NCI-H524 (cell line): ENCODE data around the gene TMED9.

Experiments used
- DNase-seq, 2 experiments: peaks; one replicate each; lab custom pipeline; 2025; lab: John Stamatoyannopoulos, UW

TMED9 gene

GRCh38 chr5:177578316-177578715 lies 13.7 kb upstream of the TMED9 start:
- no peak for DNase-seq

GRCh38 chr5:177588413-177588909 lies 3.5 kb upstream of the TMED9 start:
- DNase-seq, result no peak

- no peak for DNase-seq
Observed at GRCh38 chr5:177590406-177590805, 1.6 kb upstream of the TMED9 start.

GRCh38 chr5:177591690-177592009 lies 353 bp upstream of the TMED9 start:
- DNase-seq, result no peak

GRCh38 chr5:177592905-177593304 lies 902 bp downstream of the TMED9 start:
- no peak for DNase-seq

DNA sequence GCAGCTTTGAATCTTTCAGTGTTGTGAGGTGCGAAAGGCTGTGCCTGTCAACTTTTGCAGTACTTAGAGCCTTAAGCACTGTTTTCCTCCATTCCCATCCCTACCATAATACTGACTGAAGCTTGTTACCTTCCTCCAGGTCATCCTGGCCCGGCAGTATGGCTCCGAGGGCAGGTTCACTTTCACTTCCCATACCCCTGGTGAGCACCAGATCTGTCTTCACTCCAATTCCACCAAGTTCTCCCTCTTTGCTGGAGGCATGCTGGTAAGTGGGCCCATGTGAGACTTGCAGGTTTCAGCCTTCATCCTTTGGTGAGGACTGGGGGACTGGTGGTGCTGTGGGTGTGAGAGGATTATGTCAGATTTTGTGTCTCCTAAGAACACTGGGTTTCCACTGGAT lies 1.5 kb downstream of the TMED9 start:
- no peak for DNase-seq

DNA sequence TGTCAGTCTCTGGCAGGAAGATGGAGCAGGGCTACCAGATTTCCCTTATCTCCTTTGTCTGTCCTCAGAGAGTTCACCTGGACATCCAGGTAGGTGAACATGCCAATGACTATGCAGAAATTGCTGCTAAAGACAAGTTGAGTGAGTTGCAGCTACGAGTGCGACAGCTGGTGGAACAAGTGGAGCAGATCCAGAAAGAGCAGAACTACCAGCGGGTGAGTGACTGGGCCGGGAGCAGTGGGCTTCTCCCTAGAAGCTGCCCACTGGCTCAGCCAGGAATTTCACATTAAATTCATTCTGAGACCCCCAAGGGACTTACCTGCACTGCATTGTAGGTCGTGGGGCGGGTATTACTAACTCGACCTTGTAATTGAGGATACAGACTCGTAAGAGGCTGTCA lies 2.1 kb downstream of the TMED9 start:
- no peak for DNase-seq

- DNase-seq, result no peak
Observed at GRCh38 chr5:177595026-177595585, 3.1 kb downstream of the TMED9 start.

- no peak for DNase-seq
Observed at GRCh38 chr5:177595991-177596774, 4.2 kb downstream of the TMED9 start.

- no peak for DNase-seq
Observed at GRCh38 chr5:177596775-177597238, 4.8 kb downstream of the TMED9 start.

DNA sequence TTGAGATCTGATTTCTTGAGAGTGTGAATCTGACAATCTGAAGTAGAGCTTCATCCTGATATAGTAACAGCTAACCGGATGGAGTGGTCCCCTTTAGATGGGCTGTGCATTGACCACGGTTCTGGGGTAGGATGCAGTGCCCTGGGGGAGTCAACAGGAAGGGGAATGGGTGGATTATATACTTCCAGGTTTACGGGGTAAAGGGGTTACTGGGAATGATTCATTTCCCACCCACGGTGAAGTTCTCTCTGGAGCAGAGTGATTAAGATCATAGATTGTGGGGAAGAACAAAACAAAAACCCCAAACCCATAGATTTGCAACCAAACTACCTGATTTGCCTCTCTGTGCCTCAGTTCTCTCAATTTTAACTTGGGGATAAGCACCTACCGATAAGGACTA lies 6.5 kb downstream of the TMED9 start:
- DNase-seq, result no peak

GRCh38 chr5:177599731-177600507 lies 7.9 kb downstream of the TMED9 start, which contains the start of gene B4GALT7:
Gene B4GALT7 (plus strand): TSS chr5:177600132. CDS start chr5:177600211, 79 bp downstream.
- peak; percentile 10 to 73 for DNase-seq

GRCh38 chr5:177600508-177601018 lies 8.6 kb downstream of the TMED9 start:
- DNase-seq, result no peak

GRCh38 chr5:177601126-177601525 lies 9.1 kb downstream of the TMED9 start:
- DNase-seq, result no peak

DNA sequence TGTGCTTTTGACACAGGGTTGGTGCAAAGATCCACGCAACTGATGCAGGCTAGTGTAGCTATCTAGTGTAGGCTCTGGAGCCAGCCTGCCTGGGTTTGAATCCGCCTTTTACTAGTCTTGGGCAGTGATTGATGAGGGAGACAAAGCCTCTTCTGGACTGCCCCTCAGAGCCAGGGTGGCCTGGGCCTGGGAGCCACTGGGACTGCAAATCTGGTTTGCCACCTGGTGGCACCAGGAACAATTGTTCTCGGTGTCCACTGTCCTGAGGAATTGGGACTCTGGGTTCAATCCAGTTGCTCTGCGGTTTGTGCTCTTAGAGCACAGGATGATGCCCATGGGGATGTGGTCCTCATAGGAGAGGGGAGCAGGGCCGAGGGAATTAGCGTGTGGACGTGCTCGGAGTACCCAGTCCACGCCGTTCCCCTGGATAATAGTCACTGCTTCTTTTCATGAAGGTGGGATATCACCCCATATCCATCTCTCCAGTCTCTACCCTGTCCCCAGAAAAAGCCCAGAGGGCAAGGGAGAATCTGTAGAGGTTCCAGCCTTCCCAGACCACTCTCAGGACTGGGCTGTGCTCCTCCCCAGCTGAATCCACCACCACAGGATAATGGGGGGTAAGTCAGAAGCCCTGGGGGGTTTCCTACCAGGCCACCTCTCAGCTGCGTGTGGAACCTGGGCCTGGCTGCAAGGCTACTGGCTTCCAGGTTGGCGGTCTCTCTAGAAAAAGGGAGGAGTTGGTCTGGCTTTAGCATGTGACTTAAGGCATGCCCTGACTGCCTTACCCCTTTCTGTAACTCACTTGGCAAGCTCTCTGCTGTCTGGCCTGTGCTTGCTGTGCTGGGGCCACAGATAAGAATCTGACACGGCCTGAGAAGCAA lies 9.8 kb downstream of the TMED9 start:
- no peak for DNase-seq

DNA sequence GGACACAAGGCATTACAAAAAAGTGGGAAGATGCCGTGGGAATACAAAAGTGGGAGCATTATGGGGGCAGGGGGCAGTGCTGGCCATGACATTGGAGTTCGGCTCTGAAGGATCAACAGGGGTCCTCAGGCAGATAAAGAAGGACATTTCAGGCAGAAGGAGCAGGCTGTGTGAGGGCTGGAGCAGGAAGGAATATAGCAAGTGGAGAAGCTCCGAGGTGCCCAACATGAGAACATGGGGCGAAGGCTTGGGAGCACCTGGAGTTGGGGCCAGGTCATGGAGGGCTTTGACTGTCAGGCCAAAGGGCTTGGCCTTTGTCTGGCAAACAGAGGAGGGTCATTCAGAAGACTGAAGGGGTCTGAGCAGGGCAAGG lies 10.4 kb downstream of the TMED9 start:
- DNase-seq, result no peak

- no peak for DNase-seq
Observed at GRCh38 chr5:177603631-177604030, 11.6 kb downstream of the TMED9 start.

DNA sequence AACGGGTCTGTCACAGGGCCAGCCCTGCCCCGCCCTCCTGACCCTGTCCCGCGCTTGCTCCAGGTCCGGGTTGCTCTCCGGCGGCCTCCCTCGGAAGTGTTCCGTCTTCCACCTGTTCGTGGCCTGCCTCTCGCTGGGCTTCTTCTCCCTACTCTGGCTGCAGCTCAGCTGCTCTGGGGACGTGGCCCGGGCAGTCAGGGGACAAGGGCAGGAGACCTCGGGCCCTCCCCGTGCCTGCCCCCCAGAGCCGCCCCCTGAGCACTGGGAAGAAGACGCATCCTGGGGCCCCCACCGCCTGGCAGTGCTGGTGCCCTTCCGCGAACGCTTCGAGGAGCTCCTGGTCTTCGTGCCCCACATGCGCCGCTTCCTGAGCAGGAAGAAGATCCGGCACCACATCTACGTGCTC lies 12.1 kb downstream of the TMED9 start:
- no peak for DNase-seq

- no peak for DNase-seq
Observed at GRCh38 chr5:177604656-177605055, 12.7 kb downstream of the TMED9 start.

- DNase-seq, result no peak
Observed at GRCh38 chr5:177605078-177605477, 13.1 kb downstream of the TMED9 start.

GRCh38 chr5:177605667-177606066 lies 13.7 kb downstream of the TMED9 start:
- no peak for DNase-seq
